Keratinocyte (primary cell): Measurements from ENCODE around the gene GLI3. TPM values are rescaled to one million over a fixed set of nuclear protein-coding genes. Genes with fewer than 3 reads are reported as not detected.

Source experiments
- DNase-seq: peaks from one replicate; pipeline ENCODE4 v3.0.0-alpha.2; 2011; ENCODE audit warnings: low read depth, missing footprints, low spot score
- FAIRE-seq: peaks from 2 replicates; lab custom pipeline; 2011; peaks lifted over from hg19 to GRCh38; lab: Jason Lieb, UNC
- H2AFZ ChIP-seq: 2 replicates; pipeline ENCODE4 v1.6.0; 2012; ENCODE audit warnings: low read length, control low read depth, inconsistent platforms; ENCODE audit not compliant: control insufficient read depth
- H3K27ac ChIP-seq: 2 replicates; pipeline ENCODE4 v1.5.1; 2011; ENCODE audit warnings: low read length; ENCODE audit not compliant: control insufficient read depth, insufficient read depth
- H3K27me3 ChIP-seq: 3 replicates; pipeline ENCODE4 v1.6.0; 2011; ENCODE audit warnings: low read length; ENCODE audit not compliant: control insufficient read depth, insufficient read depth; ENCODE audit errors: extremely low read depth
- H3K36me3 ChIP-seq, 2 experiments: 2 replicates in 1 of 2; 3 replicates in 1 of 2; pipeline ENCODE4 v1.5.1; 2011; ENCODE audit warnings: low read length in 2 of 2, mild to moderate bottlenecking in 1 of 2; ENCODE audit not compliant: control insufficient read depth in 2 of 2, insufficient read depth in 2 of 2; ENCODE audit errors: extremely low read depth in 1 of 2
- H3K4me1 ChIP-seq: 3 replicates; pipeline ENCODE4 v1.5.1; 2011; ENCODE audit warnings: low read length; ENCODE audit not compliant: control insufficient read depth, insufficient read depth; ENCODE audit errors: extremely low read depth
- H3K4me2 ChIP-seq: 3 replicates; pipeline ENCODE4 v1.6.0; 2011; ENCODE audit warnings: low read depth, low read length; ENCODE audit not compliant: control insufficient read depth, insufficient read depth; ENCODE audit errors: extremely low read depth
- H3K4me3 ChIP-seq, 3 experiments: fragments of 200-600 bp in 1 of 3; sonication (generic) in 1 of 3; 2 replicates in 2 of 3; 3 replicates in 1 of 3; pipeline ENCODE4 v1.5.1; 2011 to 2016; ENCODE audit warnings: low read length in 3 of 3, mild to moderate bottlenecking in 3 of 3, control low read depth in 2 of 3, inconsistent platforms in 1 of 3, low read depth in 1 of 3, mixed read lengths in 1 of 3, mixed run types in 1 of 3, moderate library complexity in 1 of 3; ENCODE audit not compliant: control insufficient read depth in 2 of 3, insufficient read depth in 2 of 3; ENCODE audit errors: extremely low read depth in 1 of 3
- H3K79me2 ChIP-seq: 2 replicates; pipeline ENCODE4 v1.6.0; 2012; ENCODE audit warnings: low read length; ENCODE audit not compliant: control insufficient read depth, insufficient read depth
- H3K9ac ChIP-seq: 3 replicates; pipeline ENCODE4 v1.6.0; 2011; ENCODE audit warnings: low read length; ENCODE audit not compliant: control insufficient read depth, insufficient read depth; ENCODE audit errors: extremely low read depth
- H3K9me1 ChIP-seq: 3 replicates; pipeline ENCODE4 v1.6.0; 2011; ENCODE audit warnings: low read length; ENCODE audit not compliant: control insufficient read depth, insufficient read depth; ENCODE audit errors: extremely low read depth
- H3K9me3 ChIP-seq: 2 replicates; pipeline ENCODE4 v1.5.1; 2012; ENCODE audit warnings: low read depth, low read length; ENCODE audit not compliant: control insufficient read depth
- H4K20me1 ChIP-seq: 3 replicates; pipeline ENCODE4 v1.6.0; 2011; ENCODE audit warnings: low read length; ENCODE audit not compliant: control insufficient read depth, insufficient read depth; ENCODE audit errors: extremely low read depth
- CTCF ChIP-seq, 3 experiments: IDR thresholded peaks in 1 of 3; conservative IDR thresholded peaks in 1 of 3; optimal IDR thresholded peaks in 1 of 3; 2 replicates in 2 of 3; 3 replicates in 1 of 3; pipeline versions ENCODE3 to v1.5.1; 2011; ENCODE audit warnings: low read length in 3 of 3, mild to moderate bottlenecking in 3 of 3, moderate library complexity in 2 of 3, control low read depth in 1 of 3, inconsistent platforms in 1 of 3; ENCODE audit not compliant: insufficient read depth in 2 of 3; ENCODE audit errors: extremely low read depth in 1 of 3
- EZH2 ChIP-seq: IDR thresholded peaks from one replicate; pipeline ENCODE4 v1.6.1; 2012; ENCODE audit warnings: inconsistent platforms, mild to moderate bottlenecking, low read length, moderate library complexity
- dilution Hi-C: fragments of 300-500 bp; cut with MboI; formaldehyde crosslinking; loops from one replicate; pipeline ENCODE4 v1.7.0; 2020; ENCODE audit warnings: low sequenced_read_pairs; ENCODE audit not compliant: extremely low pct_ligation_motif_present
- polyA plus RNA-seq, 5 experiments: library from polyadenylated mRNA; depleted of rRNA in 3 of 5; stranded (reverse) in 3 of 5; stranded (forward) in 1 of 5; unstranded in 1 of 5; fragments of >200 nt; gene quantifications; 1 replicate in 1 of 5; 2 replicates in 3 of 5; 3 replicates in 1 of 5; pipeline versions ENCODE4 v1.2.1 to v1.2.3, GENCODE V29; 2011 to 2012; ENCODE audit warnings: missing spikeins in 2 of 5, low read depth in 1 of 5, low replicate concordance in 1 of 5

GLI3 gene
- polyA plus RNA-seq, 1 donor (not counting 4 experiments of a cell fraction or from before 2014, with no cell fraction given): 3.6 TPM

- Histone ChIP-seq H3K27ac (no peak overlapping the region), H4K20me1 (no peaks in the 10 kb centered on the region), H2AFZ (no peak overlapping the region), H3K9ac (no peak overlapping the region), H3K4me1 (peaks cover 38% of the 10 kb centered on the region), H3K27me3 (no peaks in the 10 kb centered on the region), H3K9me3 (no peaks in the 10 kb centered on the region), H3K36me3 (no peaks in the 10 kb centered on the region), H3K79me2 (peaks cover 16% of the 10 kb centered on the region), H3K4me3 (no peak overlapping the region), H3K9me1 (no peaks in the 10 kb centered on the region), H3K4me2 (no peak overlapping the region)
- FAIRE-seq (no peak), DNase-seq (no peak)
- dilution Hi-C loops: no loop called here
- TF ChIP-seq CTCF (optimal IDR thresholded peaks at IDR 0.05 in 1 of 3, IDR thresholded peaks at IDR 0.05 in 1 of 3, conservative IDR thresholded peaks at IDR 0.05 in 1 of 3; ENCODE audit: extremely low read depth in 1 of 3, insufficient read depth in 2 of 3, low read length in 3 of 3) (no peak), EZH2 (no peak)
Measured at GRCh38 chr7:42192066-42192465, 44.9 kb downstream of the GLI3 start.

- H3K27ac ChIP-seq: peak overlapping the region; percentile 31
- H3K36me3 ChIP-seq: no peaks in the 10 kb centered on the region
- peaks cover 38% of the 10 kb centered on the region for H3K4me1 ChIP-seq
- FAIRE-seq (peak; percentile 90), DNase-seq (peak; percentile 38)
- H3K79me2 ChIP-seq: peaks cover 18% of the 10 kb centered on the region
- peak overlapping the region in 2 of 3 experiments; percentile 20 to 44 for H3K4me3 ChIP-seq
- dilution Hi-C loops: no loop called here
- no peaks in the 10 kb centered on the region for H3K27me3 ChIP-seq
- H3K9ac ChIP-seq: no peak overlapping the region
- H3K9me3 ChIP-seq: no peaks in the 10 kb centered on the region
- peak overlapping the region; percentile 81 for H3K4me2 ChIP-seq
- H3K9me1 ChIP-seq: no peaks in the 10 kb centered on the region
- H4K20me1 ChIP-seq: no peaks in the 10 kb centered on the region
- no peak overlapping the region for H2AFZ ChIP-seq
- TF ChIP-seq EZH2: no peak
- TF ChIP-seq CTCF (optimal IDR thresholded peaks at IDR 0.05 in 1 of 3, IDR thresholded peaks at IDR 0.05 in 1 of 3, conservative IDR thresholded peaks at IDR 0.05 in 1 of 3; ENCODE audit: extremely low read depth in 1 of 3, insufficient read depth in 2 of 3, low read length in 3 of 3): no peak
Measured at GRCh38 chr7:42189535-42189934, 47.5 kb downstream of the GLI3 start.
